Psoas muscle (tissue), 8 donors: Measurements from ENCODE around the gene FAM81A. TPM values are rescaled to one million over a fixed set of nuclear protein-coding genes. Genes with fewer than 3 reads are reported as not detected.

Source experiments
- ATAC-seq, 4 donors: fragments of 200-7000 bp; cut with Tn5 transposase; one replicate each; pipeline ENCODE4 v1.9.1; 2020; ENCODE audit warnings: moderate library complexity in 3 of 4, mild to moderate bottlenecking in 2 of 4
- DNase-seq, 2 donors: peaks; one replicate each; pipeline ENCODE4 v3.0.0-alpha.2; 2020
- H3K27ac ChIP-seq: fragments of 200-600 bp; one replicate; pipeline ENCODE4 v1.8.0; 2022
- H3K27me3 ChIP-seq, 3 donors: fragments of 200-600 bp in 1 of 3; one replicate each; pipeline versions ENCODE4 v1.6.1 to v1.8.0; 2013 to 2022; ENCODE audit warnings: low read length in 2 of 3, mild to moderate bottlenecking in 2 of 3, moderate library complexity in 1 of 3; ENCODE audit not compliant: insufficient read depth in 3 of 3
- H3K36me3 ChIP-seq, 2 donors: fragments of 200-600 bp in 1 of 2; one replicate each; pipeline versions ENCODE4 v1.6.1 to v1.8.0; 2013 to 2022; ENCODE audit warnings: low read depth in 1 of 2, mild to moderate bottlenecking in 1 of 2, moderate library complexity in 1 of 2; ENCODE audit not compliant: insufficient read depth in 1 of 2
- H3K4me1 ChIP-seq: fragments of 200-600 bp; one replicate; pipeline ENCODE4 v1.8.0; 2022
- H3K4me3 ChIP-seq: fragments of 200-600 bp; one replicate; pipeline ENCODE4 v1.8.0; 2022; ENCODE audit warnings: mild to moderate bottlenecking
- H3K9me3 ChIP-seq: fragments of 200-600 bp; one replicate; pipeline ENCODE4 v1.8.0; 2022
- CTCF ChIP-seq: fragments of 200-600 bp; IDR thresholded peaks from one replicate; pipeline ENCODE4 v1.8.0; 2022; ENCODE audit warnings: antibody characterized with exemption
- WGBS, 3 donors: extraction: QIAGEN DNeasy Blood & Tissue Kit; methylation state at CpG; one replicate each; pipeline versions ENCODE4 v1.1.6 to v1.1.7; 2013; 5-methylcytosine and 5-hydroxymethylcytosine counted together
- intact Hi-C, 2 donors: fragments of 100-400 bp; cut with DNase I; formaldehyde crosslinking; loops; one replicate each; pipeline versions ENCODE4 v1.11.0 to v1.14.2; 2022
- polyA plus RNA-seq, 3 donors: library from polyadenylated mRNA; stranded (reverse); fragments of 200-250 nt; gene quantifications; one replicate each; pipeline ENCODE4 v1.2.3, GENCODE V29; 2013
- total RNA-seq, 4 donors: library from RNA; stranded (reverse); fragmentation: NEBNext Ultra II Directional in 2 of 4; extraction: Animal tissue kit (Norgen Biotek cat#: 25700) in 2 of 4; gene quantifications; one replicate each; pipeline versions ENCODE4 v1.2.1 to v1.2.4, GENCODE V29; 2021 to 2023
- donor health status: healthy with polysubstance abuse.
- donor health status: DM: no; HTN: no; CAD: no; lungs with moderate emphysema.
- donor health status: Bipolar disorder and iron deficiency.
- donor health status: healthy.
- donor health status: DM: yes; HTN: yes; CAD: no.
- donor health status: DM: no; HTN: no; CAD: no.
- donor health status: DM: no; HTN: no; CAD: no.
- donor health status: DM: yes; HTN: yes; CAD: no.

The FAM81A gene
- total and polyA plus RNA-seq, 7 donors: 0.32 to 1.4 (median 0.55) TPM

- intact Hi-C loops: loop anchor here in 1 of 2 donors (5.0 kb wide), 1 partner anchor 67 kb away; the partner anchor contains the start of gene MYO1E
- TF ChIP-seq CTCF: no peak
- no peak overlapping the region for H3K4me3 ChIP-seq
- no peak for DNase-seq
- peaks cover 8% of the 10 kb centered on the region for H3K4me1 ChIP-seq
- WGBS, 3 donors: 69 to 76% (median 70%) methylated on average over 7 of the region's 7 CpGs
- no peak overlapping the region for H3K27ac ChIP-seq
- ATAC-seq: no peak
- no peaks in the 10 kb centered on the region for H3K9me3 ChIP-seq
- H3K36me3 ChIP-seq: no peaks in the 10 kb centered on the region
- no peaks in the 10 kb centered on the region for H3K27me3 ChIP-seq
Measured at GRCh38 chr15:59439576-59439975, 1.6 kb downstream of the FAM81A start.

GRCh38 chr15:59443341-59444072 lies 5.5 kb downstream of the FAM81A start:
- intact Hi-C loops: no loop called here
- 66 to 73% (median 71%) methylated on average over 8 of the region's 8 CpGs for WGBS, 3 donors
- no peak overlapping the region for H3K27ac ChIP-seq

GRCh38 chr15:59444081-59444835 lies 6.3 kb downstream of the FAM81A start:
- H3K27me3 ChIP-seq: no peaks in the 10 kb centered on the region
- DNase-seq: no peak
- H3K9me3 ChIP-seq: no peaks in the 10 kb centered on the region
- TF ChIP-seq CTCF: no peak
- no peak overlapping the region for H3K4me3 ChIP-seq
- ATAC-seq: no peak
- H3K4me1 ChIP-seq: no peaks in the 10 kb centered on the region
- no peak overlapping the region for H3K27ac ChIP-seq
- WGBS, 3 donors: 73 to 81% (median 77%) methylated on average over 11 of the region's 11 CpGs
- intact Hi-C loops: no loop called here
- H3K36me3 ChIP-seq: no peaks in the 10 kb centered on the region

More at GRCh38 chr15:59443341-59444072, 5.5 kb downstream of the FAM81A start:
- ATAC-seq: no peak
- H3K4me3 ChIP-seq: no peak overlapping the region
- no peaks in the 10 kb centered on the region for H3K4me1 ChIP-seq
- DNase-seq: no peak
- no peaks in the 10 kb centered on the region for H3K9me3 ChIP-seq
- no peak for TF ChIP-seq CTCF
- H3K27me3 ChIP-seq: no peaks in the 10 kb centered on the region
- H3K36me3 ChIP-seq: no peaks in the 10 kb centered on the region

- Histone ChIP-seq H3K4me3 (no peak overlapping the region), H3K27me3 (no peaks in the 10 kb centered on the region), H3K27ac (no peak overlapping the region), H3K36me3 (no peaks in the 10 kb centered on the region), H3K4me1 (no peaks in the 10 kb centered on the region), H3K9me3 (no peaks in the 10 kb centered on the region)
- ATAC-seq (no peak), DNase-seq (no peak)
- intact Hi-C loops: no loop called here
- 62 to 69% (median 67%) methylated on average over 11 of the region's 11 CpGs for WGBS, 3 donors
- no peak for TF ChIP-seq CTCF
Measured at GRCh38 chr15:59444980-59445545, 7.1 kb downstream of the FAM81A start.
